HCT116 (cell line): Measurements from ENCODE around the gene EEF2. TPM values are rescaled to one million over a fixed set of nuclear protein-coding genes. Genes with fewer than 3 reads are reported as not detected.
"Not testable (repeated sequence)": the region's sequence is repeated elsewhere in the genome, so short reads cannot be mapped to it uniquely, and the experiment has no call there.

Experiments
- ATAC-seq: fragments of 200-7000 bp; cut with Tn5 transposase; 2 replicates; pipeline ENCODE4 v1.9.1; 2020; ENCODE audit warnings: mild to moderate bottlenecking, moderate library complexity
- BruUV-seq: library from RNA; stranded (reverse); fragments of 400-500 nt; replicated peaks from 2 replicates; lab custom pipeline; 2021; lab: Mats Ljungman, UMichigan
- CTCF ChIA-PET: fragments of 300-600 bp; sonication (Branson Sonifier 250); formaldehyde crosslinking; loops from one replicate; lab custom pipeline; 2021; ENCODE audit warnings: antibody characterized with exemption; lab: Charles Lee
- POLR2A ChIA-PET: fragments of 300-600, 350-600 bp; sonication (Branson Sonifier 250); formaldehyde crosslinking; loops from one replicate; lab custom pipeline; 2021; ENCODE audit warnings: antibody characterized with exemption; lab: Charles Lee
- RAD21 ChIA-PET, 2 experiments: fragments of 300-600 bp; sonication (Branson Sonifier 250); formaldehyde crosslinking; loops; one replicate each; lab custom pipeline; 2023; ENCODE audit warnings: low total read pairs in 2 of 2; ENCODE audit not compliant: uncharacterized antibody in 2 of 2, unreplicated experiment in 2 of 2, low non-redundant PET in 1 of 2; lab: Charles Lee
- DNase-seq: peaks from one replicate; pipeline ENCODE4 v3.0.0-alpha.2; 2010; ENCODE audit warnings: low read depth, low spot score
- H2AFZ ChIP-seq: fragments of 200-600 bp; shearing (Covaris generic), sonication (generic); 2 replicates; pipeline ENCODE4 v1.6.1; 2017; ENCODE audit warnings: low read depth, mixed run types, mixed read lengths, antibody characterized with exemption, low read length; ENCODE audit not compliant: poor library complexity, severe bottlenecking
- H3K27ac ChIP-seq: 2 replicates; pipeline ENCODE4 v1.5.1; 2012; ENCODE audit warnings: low read depth, low read length
- H3K27me3 ChIP-seq: fragments of 200-600 bp; sonication (generic); 2 replicates; pipeline ENCODE4 v1.6.1; 2016; ENCODE audit warnings: mixed run types, low read length, mixed read lengths; ENCODE audit not compliant: insufficient read depth
- H3K36me3 ChIP-seq, 2 experiments: fragments of 200-500 bp in 1 of 2; fragments of 200-600 bp in 1 of 2; sonication (Bioruptor generic) in 1 of 2; sonication (generic) in 1 of 2; 2 replicates each; pipeline versions ENCODE4 v1.5.1 to v1.6.1; 2014 to 2016; ENCODE audit warnings: low read length in 2 of 2, inconsistent platforms in 1 of 2, mixed read lengths in 1 of 2, mixed run types in 1 of 2; ENCODE audit not compliant: insufficient read depth in 2 of 2, control insufficient read depth in 1 of 2
- H3K4me1 ChIP-seq, 2 experiments: fragments of 200-600 bp in 1 of 2; sonication (generic) in 1 of 2; 2 replicates each; pipeline versions ENCODE4 v1.5.1 to v1.6.1; 2012 to 2017; ENCODE audit warnings: low read length in 2 of 2, inconsistent platforms in 1 of 2, mild to moderate bottlenecking in 1 of 2, mixed read lengths in 1 of 2, mixed run types in 1 of 2, moderate library complexity in 1 of 2; ENCODE audit not compliant: insufficient read depth in 2 of 2, control insufficient read depth in 1 of 2
- H3K4me2 ChIP-seq: fragments of 200-600 bp; sonication (generic); 2 replicates; pipeline ENCODE4 v1.6.1; 2017; ENCODE audit warnings: mixed run types, low read length, mixed read lengths
- H3K4me3 ChIP-seq, 2 experiments: fragments of 200-600 bp in 1 of 2; sonication (generic) in 1 of 2; replicated peaks in 1 of 2; 2 replicates each; pipeline ENCODE4 v1.5.1; 2011 to 2016; ENCODE audit warnings: low read length in 2 of 2, control low read depth in 1 of 2, low read depth in 1 of 2, mild to moderate bottlenecking in 1 of 2, mixed read lengths in 1 of 2, mixed run types in 1 of 2
- H3K79me2 ChIP-seq: fragments of 200-600 bp; sonication (generic); 2 replicates; pipeline ENCODE4 v1.6.1; 2017; ENCODE audit warnings: mild to moderate bottlenecking, mixed run types, low read length, moderate library complexity, mixed read lengths; ENCODE audit not compliant: insufficient read depth
- H3K9ac ChIP-seq: fragments of 200-600 bp; sonication (generic); 2 replicates; pipeline ENCODE4 v1.6.1; 2016; ENCODE audit warnings: low read length, mixed read lengths
- H3K9me2 ChIP-seq: fragments of 200-600 bp; sonication (generic), shearing (Covaris generic); 2 replicates; pipeline ENCODE4 v1.6.1; 2017; ENCODE audit warnings: mixed run types, mild to moderate bottlenecking, moderate library complexity; ENCODE audit not compliant: insufficient read depth
- H3K9me3 ChIP-seq, 2 experiments: fragments of 200-500 bp in 1 of 2; fragments of 200-600 bp in 1 of 2; sonication (Bioruptor generic) in 1 of 2; sonication (generic) in 1 of 2; 2 replicates each; pipeline ENCODE4 v1.6.1; 2014 to 2017; ENCODE audit warnings: low read length in 2 of 2, mixed read lengths in 2 of 2, inconsistent platforms in 1 of 2, low read depth in 1 of 2, mild to moderate bottlenecking in 1 of 2, mixed run types in 1 of 2, moderate library complexity in 1 of 2; ENCODE audit not compliant: control insufficient read depth in 1 of 2, insufficient read depth in 1 of 2
- H4K20me1 ChIP-seq: fragments of 200-600 bp; sonication (generic), shearing (Covaris generic); 2 replicates; pipeline ENCODE4 v1.6.1; 2017; ENCODE audit warnings: mixed run types, mild to moderate bottlenecking, moderate library complexity; ENCODE audit not compliant: insufficient read depth
- TCF7L2 ChIP-seq: IDR thresholded peaks from 2 replicates; pipeline ENCODE4 v1.7.0; 2011; ENCODE audit warnings: borderline replicate concordance, inconsistent platforms; ENCODE audit not compliant: insufficient read depth, insufficient read length; ENCODE audit errors: extremely low read depth
- intact Hi-C: fragments of 100-400 bp; cut with micrococcal nuclease; formaldehyde crosslinking; loops from 2 replicates; pipeline ENCODE4 v1.10.0; 2022
- total RNA-seq: library from RNA; stranded (reverse); gene quantifications from one replicate; pipeline ENCODE4 v1.2.1, GENCODE V29; 2021; ENCODE audit not compliant: unreplicated experiment
- TF ChIP-seq, protein P1 (sequence below), 3 experiments: fragments of 200-600 bp in 1 of 3; sonication (generic) in 1 of 3; IDR thresholded peaks in 2 of 3; conservative IDR thresholded peaks in 1 of 3; 2 replicates each; pipeline ENCODE4 v1.5.1; 2012 to 2017; ENCODE audit warnings: low read depth in 2 of 3, low read length in 2 of 3, antibody characterized with exemption in 1 of 3, borderline replicate concordance in 1 of 3, control low read depth in 1 of 3, mild to moderate bottlenecking in 1 of 3, mixed read lengths in 1 of 3, mixed run types in 1 of 3, moderate library complexity in 1 of 3; ENCODE audit not compliant: insufficient read depth in 1 of 3

Gene EEF2
- total RNA-seq, 1 experiment from 2014 or later, result 3,796 TPM

DNA sequence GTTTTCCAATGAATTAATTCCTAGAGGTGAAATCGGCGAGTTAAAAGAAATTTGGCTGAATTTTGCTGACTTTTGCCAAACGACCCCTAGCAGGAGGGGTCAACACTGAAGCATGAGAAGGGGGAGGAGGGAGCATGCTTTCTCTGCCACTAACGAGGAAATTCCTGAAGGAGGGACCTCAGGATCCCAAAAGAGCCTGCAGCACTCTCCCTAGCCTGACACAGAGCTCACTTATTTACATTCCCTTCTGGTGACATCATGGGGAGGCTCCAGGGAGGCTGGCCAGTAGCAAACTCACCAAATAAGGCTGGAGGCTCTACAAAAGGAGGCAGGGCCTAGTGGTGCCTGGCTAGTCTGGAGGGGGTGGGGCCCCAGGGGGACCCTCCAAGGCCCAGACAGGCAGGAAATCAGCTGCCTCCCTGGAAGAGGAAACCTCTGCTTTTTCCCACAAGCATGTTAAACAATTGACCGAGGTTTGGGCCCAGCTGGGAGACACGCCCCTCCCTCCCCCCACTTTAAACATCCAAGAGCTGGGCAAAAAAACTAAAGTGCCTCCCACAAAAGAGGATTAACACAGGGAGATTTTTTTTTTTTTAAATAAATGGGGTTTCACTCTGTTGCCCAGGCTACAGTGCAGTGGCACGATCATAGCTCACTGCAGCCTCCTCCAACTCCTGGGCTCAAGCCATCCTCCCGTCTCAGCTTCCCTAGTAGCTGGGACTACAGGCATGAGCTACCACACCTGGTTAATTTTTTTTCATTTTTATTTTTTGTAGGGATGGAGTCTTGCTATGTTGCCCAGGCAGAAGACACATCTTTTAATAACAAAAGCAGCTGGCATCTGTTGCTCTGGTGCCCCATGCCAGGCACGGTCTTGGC, 16.5 kb downstream of the EEF2 start (continued):
- TF ChIP-seq, protein P1, sequence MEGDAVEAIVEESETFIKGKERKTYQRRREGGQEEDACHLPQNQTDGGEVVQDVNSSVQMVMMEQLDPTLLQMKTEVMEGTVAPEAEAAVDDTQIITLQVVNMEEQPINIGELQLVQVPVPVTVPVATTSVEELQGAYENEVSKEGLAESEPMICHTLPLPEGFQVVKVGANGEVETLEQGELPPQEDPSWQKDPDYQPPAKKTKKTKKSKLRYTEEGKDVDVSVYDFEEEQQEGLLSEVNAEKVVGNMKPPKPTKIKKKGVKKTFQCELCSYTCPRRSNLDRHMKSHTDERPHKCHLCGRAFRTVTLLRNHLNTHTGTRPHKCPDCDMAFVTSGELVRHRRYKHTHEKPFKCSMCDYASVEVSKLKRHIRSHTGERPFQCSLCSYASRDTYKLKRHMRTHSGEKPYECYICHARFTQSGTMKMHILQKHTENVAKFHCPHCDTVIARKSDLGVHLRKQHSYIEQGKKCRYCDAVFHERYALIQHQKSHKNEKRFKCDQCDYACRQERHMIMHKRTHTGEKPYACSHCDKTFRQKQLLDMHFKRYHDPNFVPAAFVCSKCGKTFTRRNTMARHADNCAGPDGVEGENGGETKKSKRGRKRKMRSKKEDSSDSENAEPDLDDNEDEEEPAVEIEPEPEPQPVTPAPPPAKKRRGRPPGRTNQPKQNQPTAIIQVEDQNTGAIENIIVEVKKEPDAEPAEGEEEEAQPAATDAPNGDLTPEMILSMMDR (IDR thresholded peaks at IDR 0.05 in 2 of 3, conservative IDR thresholded peaks at IDR 0.05 in 1 of 3; ENCODE audit: borderline replicate concordance in 1 of 3, insufficient read depth in 1 of 3, low read depth in 2 of 3, low read length in 2 of 3), result no peak
- TF ChIP-seq TCF7L2, result no peak
- TF ChIP-seq, all 23 proteins: peak for 5

DNA sequence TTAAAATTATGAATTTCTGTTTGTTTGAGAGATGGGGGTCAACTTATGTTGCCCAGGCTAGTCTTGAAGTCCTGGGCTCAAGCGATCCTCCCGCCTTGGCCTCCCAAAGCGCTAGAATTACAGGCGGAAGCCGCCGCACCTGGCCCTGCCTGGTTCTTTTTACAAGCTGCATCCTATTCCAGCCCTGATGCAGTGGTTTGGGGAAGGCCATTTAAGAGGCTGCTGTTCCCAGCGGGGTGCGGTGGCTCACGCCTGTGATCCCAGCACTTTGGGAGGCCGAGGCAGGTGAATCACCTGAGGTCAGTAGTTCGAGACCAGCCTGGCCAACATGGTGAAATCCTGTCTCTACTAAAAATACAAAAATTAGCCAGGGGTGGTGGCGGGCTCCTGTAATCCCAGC, 17.3 kb downstream of the EEF2 start:
- H2AFZ ChIP-seq, H3K4me3 ChIP-seq, H3K9me3 ChIP-seq, ATAC-seq, H4K20me1 ChIP-seq, RAD21 ChIA-PET, H3K27me3 ChIP-seq, intact Hi-C loops, H3K9me2 ChIP-seq, DNase-seq, BruUV-seq: not testable (repeated sequence)
- peaks cover 54% of the 10 kb centered on the region for H3K79me2 ChIP-seq
- H3K36me3 ChIP-seq, result peaks cover 12 to 31% of the 10 kb centered on the region in 2 experiments; a peak in 3 of 4 replicates
- H3K9ac ChIP-seq, result peak overlapping the region; percentile 99; the same call in 1 of the 2 replicates
- POLR2A ChIA-PET, result interaction anchor here (0.6 to 5.4 kb wide), 6 partner anchors 12 to 116 kb away, joined by 3 to 60 read pairs (median 6); partner anchors contain the start of gene EEF2
- peak overlapping the region; percentile 12; the same call in 1 of the 2 replicates for H3K27ac ChIP-seq
- peak overlapping the region; percentile 83; the same call in 1 of the 2 replicates for H3K4me2 ChIP-seq
- peaks cover 15 to 30% of the 10 kb centered on the region in 2 experiments for H3K4me1 ChIP-seq
- CTCF ChIA-PET, result interaction anchor here (1.3 to 1.4 kb wide), 2 partner anchors 17 to 18 kb away, joined by 3 read pairs; partner anchors contain the start of gene EEF2
